ENCODE data around the gene UBR2.

Gene UBR2

DNA sequence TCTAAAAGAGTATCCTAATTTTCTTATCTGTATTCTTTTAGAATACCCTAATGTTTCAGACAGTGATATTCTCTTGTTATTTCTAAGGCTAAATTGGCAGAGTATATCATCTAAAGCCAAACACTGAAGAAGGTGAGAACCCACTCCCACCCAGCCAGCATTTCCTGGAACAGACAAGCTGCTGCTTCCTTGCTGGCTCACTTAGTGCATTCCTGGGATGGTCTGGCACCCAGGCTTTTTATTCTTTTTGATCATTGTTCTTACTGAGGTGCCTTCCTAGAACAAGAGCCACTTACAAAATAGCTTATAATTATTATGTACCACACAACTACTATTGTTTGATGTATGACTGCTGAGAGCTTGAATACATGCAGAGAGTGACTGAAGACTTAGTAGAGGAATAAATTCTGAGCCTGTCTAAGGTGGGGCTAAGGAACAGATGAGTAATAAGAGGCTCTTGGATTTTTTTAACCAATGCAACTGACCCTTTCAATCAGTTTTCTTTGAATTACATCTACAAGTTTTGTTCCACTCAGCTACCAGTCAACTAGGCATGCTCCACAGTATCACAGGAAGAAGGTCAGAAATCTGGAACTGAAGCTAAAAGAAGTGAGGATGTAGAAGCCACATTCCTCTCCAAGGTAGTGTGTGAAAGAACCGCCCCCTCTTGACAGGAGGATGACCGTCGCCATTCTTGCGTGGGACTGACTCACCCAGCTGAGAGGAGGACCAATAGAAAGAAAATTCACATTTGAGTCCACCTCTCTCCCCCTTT lies 128.5 kb downstream of the UBR2 start:
- H3K9me2 ChIP-seq (replicated peaks; ENCODE audit: low read depth, low read length): no peaks in the 10 kb centered on the region
- no peaks in the 10 kb centered on the region for H3K27me3 ChIP-seq (ENCODE audit: insufficient read depth, low read length, poor library complexity, severe bottlenecking)
- no peaks in the 10 kb centered on the region for H3F3A ChIP-seq (ENCODE audit: low read depth)
- no peaks in the 10 kb centered on the region for H3K79me2 ChIP-seq (ENCODE audit: insufficient read depth, low read length)
- no peak overlapping the region for H3K4me3 ChIP-seq (ENCODE audit: low read length, poor library complexity, severe bottlenecking)
- H3K36me3 ChIP-seq (ENCODE audit: insufficient read depth, low read length): peaks cover 46% of the 10 kb centered on the region; the same call in 1 of the 2 replicates
- no peaks in the 10 kb centered on the region for H4K20me1 ChIP-seq (ENCODE audit: insufficient read depth, low read length, poor library complexity, severe bottlenecking)
- H3K9me3 ChIP-seq (ENCODE audit: insufficient read depth, low read depth, low read length): no peaks in the 10 kb centered on the region
- TF ChIP-seq, protein P1, sequence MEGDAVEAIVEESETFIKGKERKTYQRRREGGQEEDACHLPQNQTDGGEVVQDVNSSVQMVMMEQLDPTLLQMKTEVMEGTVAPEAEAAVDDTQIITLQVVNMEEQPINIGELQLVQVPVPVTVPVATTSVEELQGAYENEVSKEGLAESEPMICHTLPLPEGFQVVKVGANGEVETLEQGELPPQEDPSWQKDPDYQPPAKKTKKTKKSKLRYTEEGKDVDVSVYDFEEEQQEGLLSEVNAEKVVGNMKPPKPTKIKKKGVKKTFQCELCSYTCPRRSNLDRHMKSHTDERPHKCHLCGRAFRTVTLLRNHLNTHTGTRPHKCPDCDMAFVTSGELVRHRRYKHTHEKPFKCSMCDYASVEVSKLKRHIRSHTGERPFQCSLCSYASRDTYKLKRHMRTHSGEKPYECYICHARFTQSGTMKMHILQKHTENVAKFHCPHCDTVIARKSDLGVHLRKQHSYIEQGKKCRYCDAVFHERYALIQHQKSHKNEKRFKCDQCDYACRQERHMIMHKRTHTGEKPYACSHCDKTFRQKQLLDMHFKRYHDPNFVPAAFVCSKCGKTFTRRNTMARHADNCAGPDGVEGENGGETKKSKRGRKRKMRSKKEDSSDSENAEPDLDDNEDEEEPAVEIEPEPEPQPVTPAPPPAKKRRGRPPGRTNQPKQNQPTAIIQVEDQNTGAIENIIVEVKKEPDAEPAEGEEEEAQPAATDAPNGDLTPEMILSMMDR (conservative IDR thresholded peaks at IDR 0.05; ENCODE audit: low read length): no peak
- TF ChIP-seq EZH2phosphoT487 (IDR thresholded peaks at IDR 0.05; ENCODE audit: borderline replicate concordance): no peak
- no peak overlapping the region for H2AFZ ChIP-seq (ENCODE audit: low read length)
- no peak overlapping the region for H3K9ac ChIP-seq (ENCODE audit: low read depth, low read length, poor library complexity, severe bottlenecking)
- peaks cover 16% of the 10 kb centered on the region for H3K4me1 ChIP-seq (ENCODE audit: insufficient read depth, low read length, poor library complexity, severe bottlenecking)
- H3K4me2 ChIP-seq (ENCODE audit: low read depth, low read length, poor library complexity, severe bottlenecking): no peak overlapping the region

DNA sequence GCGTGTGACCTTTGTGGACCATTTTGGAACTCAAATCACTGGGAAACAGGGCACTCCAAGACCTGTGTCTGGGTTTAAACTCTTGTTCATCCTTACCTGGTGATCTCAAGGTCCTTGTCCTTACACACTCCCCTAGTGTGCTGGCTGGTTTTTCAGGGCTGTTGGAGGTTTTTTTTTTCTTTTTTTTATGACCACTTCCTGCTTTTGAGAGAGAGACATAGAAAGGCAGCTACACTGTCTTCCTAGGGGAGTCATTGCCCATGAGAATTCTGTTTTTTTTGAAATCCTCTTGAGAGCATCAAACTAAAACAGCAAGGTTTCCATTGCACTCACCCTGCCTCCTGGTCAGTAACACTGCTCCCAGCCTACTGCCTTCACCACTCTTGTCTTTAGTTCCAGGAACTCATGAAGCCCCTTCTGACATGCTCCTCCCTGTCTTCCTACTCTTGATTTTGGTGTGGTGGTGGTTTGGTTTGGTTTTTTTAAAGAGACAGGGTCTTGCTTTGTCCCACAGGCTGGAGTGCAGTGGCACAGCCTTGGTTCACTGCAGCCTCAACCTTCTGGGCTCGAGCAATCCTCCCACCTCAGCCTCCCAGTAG lies 130.0 kb downstream of the UBR2 start:
- Histone ChIP-seq H3K9ac (ENCODE audit: low read depth, low read length, poor library complexity, severe bottlenecking) (peak overlapping the region; percentile 57), H2AFZ (ENCODE audit: low read length) (peak overlapping the region; percentile 67), H3K9me2 (replicated peaks; ENCODE audit: low read depth, low read length) (no peaks in the 10 kb centered on the region), H3K27me3 (ENCODE audit: insufficient read depth, low read length, poor library complexity, severe bottlenecking) (no peaks in the 10 kb centered on the region), H3K4me3 (ENCODE audit: low read length, poor library complexity, severe bottlenecking) (peak overlapping the region; percentile 51), H3F3A (ENCODE audit: low read depth) (no peaks in the 10 kb centered on the region), H3K4me2 (ENCODE audit: low read depth, low read length, poor library complexity, severe bottlenecking) (peak overlapping the region; percentile 75), H3K4me1 (ENCODE audit: insufficient read depth, low read length, poor library complexity, severe bottlenecking) (peaks cover 16% of the 10 kb centered on the region), H3K79me2 (ENCODE audit: insufficient read depth, low read length) (no peaks in the 10 kb centered on the region), H3K36me3 (ENCODE audit: insufficient read depth, low read length) (peaks cover 34% of the 10 kb centered on the region; the same call in 1 of the 2 replicates), H4K20me1 (ENCODE audit: insufficient read depth, low read length, poor library complexity, severe bottlenecking) (no peaks in the 10 kb centered on the region), H3K9me3 (ENCODE audit: insufficient read depth, low read depth, low read length) (no peaks in the 10 kb centered on the region)
- TF ChIP-seq, protein P1 (conservative IDR thresholded peaks at IDR 0.05; ENCODE audit: low read length): no peak
- TF ChIP-seq EZH2phosphoT487 (IDR thresholded peaks at IDR 0.05; ENCODE audit: borderline replicate concordance): no peak

DNA sequence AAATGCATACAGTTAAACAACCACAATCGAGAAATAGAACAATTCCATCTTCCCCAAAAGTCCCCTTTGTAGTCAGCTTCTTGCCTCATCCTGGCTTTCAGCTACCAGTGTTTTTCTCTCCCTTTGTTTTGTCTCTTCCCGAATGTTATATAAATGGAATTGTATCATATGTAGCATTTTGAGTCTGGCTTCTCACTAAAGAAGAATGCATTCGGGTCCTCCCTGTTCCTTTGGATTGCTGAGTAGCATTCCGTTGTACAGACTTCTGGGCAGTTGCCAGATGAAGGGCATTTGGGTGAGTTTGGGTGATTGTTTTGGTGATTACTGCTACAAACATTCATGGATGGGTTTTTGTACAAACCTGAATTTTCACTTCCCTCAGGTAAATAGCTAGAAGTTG lies 130.8 kb downstream of the UBR2 start:
- no peaks in the 10 kb centered on the region for H3K9me3 ChIP-seq (ENCODE audit: insufficient read depth, low read depth, low read length)
- no peaks in the 10 kb centered on the region for H3K9me2 ChIP-seq (replicated peaks; ENCODE audit: low read depth, low read length)
- peaks cover 26% of the 10 kb centered on the region; the same call in 1 of the 2 replicates for H3K36me3 ChIP-seq (ENCODE audit: insufficient read depth, low read length)
- H2AFZ ChIP-seq (ENCODE audit: low read length): no peak overlapping the region
- H3K27me3 ChIP-seq (ENCODE audit: insufficient read depth, low read length, poor library complexity, severe bottlenecking): no peaks in the 10 kb centered on the region
- no peak overlapping the region for H3K4me2 ChIP-seq (ENCODE audit: low read depth, low read length, poor library complexity, severe bottlenecking)
- TF ChIP-seq, protein P1 (conservative IDR thresholded peaks at IDR 0.05; ENCODE audit: low read length): no peak
- TF ChIP-seq EZH2phosphoT487 (IDR thresholded peaks at IDR 0.05; ENCODE audit: borderline replicate concordance): no peak
- H4K20me1 ChIP-seq (ENCODE audit: insufficient read depth, low read length, poor library complexity, severe bottlenecking): no peaks in the 10 kb centered on the region
- H3K4me3 ChIP-seq (ENCODE audit: low read length, poor library complexity, severe bottlenecking): no peak overlapping the region
- H3K9ac ChIP-seq (ENCODE audit: low read depth, low read length, poor library complexity, severe bottlenecking): peak overlapping the region; percentile 57
- H3F3A ChIP-seq (ENCODE audit: low read depth): no peaks in the 10 kb centered on the region
- H3K4me1 ChIP-seq (ENCODE audit: insufficient read depth, low read length, poor library complexity, severe bottlenecking): peaks cover 16% of the 10 kb centered on the region
- no peaks in the 10 kb centered on the region for H3K79me2 ChIP-seq (ENCODE audit: insufficient read depth, low read length)

Measured in Loucy (cell line).